Measurements from ENCODE around the gene FBXO27. TPM values are rescaled to one million over a fixed set of nuclear protein-coding genes. Genes with fewer than 3 reads are reported as not detected.

The FBXO27 gene
- total RNA-seq, 1 donor from 2014 or later: 3.7 TPM

- intact Hi-C loops (cut with DNase I): no loop called here
- no peak overlapping the region for H3K27ac ChIP-seq
- DNase-seq (ENCODE audit: extremely low spot score in 2 of 2): no peak
- no peaks in the 10 kb centered on the region for H3K9me3 ChIP-seq
- no peaks in the 10 kb centered on the region for H3K27me3 ChIP-seq
- no peaks in the 10 kb centered on the region for H3K4me1 ChIP-seq
- no peak for TF ChIP-seq POLR2A (IDR thresholded peaks at IDR 0.05)
- TF ChIP-seq POLR2AphosphoS5 (IDR thresholded peaks at IDR 0.05; ENCODE audit: insufficient read depth in 1 of 2, low read depth in 1 of 2): no peak
- TF ChIP-seq CTCF (IDR thresholded peaks at IDR 0.05): no peak
- H3K4me3 ChIP-seq: no peak overlapping the region
- no peaks in the 10 kb centered on the region for H3K36me3 ChIP-seq
Observed at GRCh38 chr19:39060171-39060570, 27.8 kb upstream of the FBXO27 start.

GRCh38 chr19:39059302-39059701 lies 27.0 kb upstream of the FBXO27 start:
- Histone ChIP-seq H3K4me1 (no peaks in the 10 kb centered on the region), H3K36me3 (no peaks in the 10 kb centered on the region), H3K27me3 (no peaks in the 10 kb centered on the region), H3K4me3 (no peak overlapping the region), H3K9me3 (no peaks in the 10 kb centered on the region), H3K27ac (no peak overlapping the region)
- DNase-seq (ENCODE audit: extremely low spot score in 2 of 2): no peak
- no peak for TF ChIP-seq POLR2A (IDR thresholded peaks at IDR 0.05)
- TF ChIP-seq POLR2AphosphoS5 (IDR thresholded peaks at IDR 0.05; ENCODE audit: insufficient read depth in 1 of 2, low read depth in 1 of 2): no peak
- intact Hi-C loops (cut with DNase I): no loop called here

- H3K4me1 ChIP-seq: no peaks in the 10 kb centered on the region
- no peak overlapping the region for H3K27ac ChIP-seq
- no peaks in the 10 kb centered on the region for H3K27me3 ChIP-seq
- no peak overlapping the region for H3K4me3 ChIP-seq
- intact Hi-C loops (cut with DNase I): no loop called here
- DNase-seq (ENCODE audit: extremely low spot score in 2 of 2): no peak
- no peaks in the 10 kb centered on the region for H3K36me3 ChIP-seq
- TF ChIP-seq CTCF (IDR thresholded peaks at IDR 0.05): no peak
- no peak for TF ChIP-seq POLR2AphosphoS5 (IDR thresholded peaks at IDR 0.05; ENCODE audit: insufficient read depth in 1 of 2, low read depth in 1 of 2)
- TF ChIP-seq POLR2A (IDR thresholded peaks at IDR 0.05): no peak
- H3K9me3 ChIP-seq: no peaks in the 10 kb centered on the region
Observed at GRCh38 chr19:39057615-39058014, 25.3 kb upstream of the FBXO27 start.

- H3K36me3 ChIP-seq: no peaks in the 10 kb centered on the region
- no peak overlapping the region for H3K27ac ChIP-seq
- H3K9me3 ChIP-seq: no peaks in the 10 kb centered on the region
- no peak for TF ChIP-seq POLR2A (IDR thresholded peaks at IDR 0.05)
- no peak for TF ChIP-seq POLR2AphosphoS5 (IDR thresholded peaks at IDR 0.05; ENCODE audit: insufficient read depth in 1 of 2, low read depth in 1 of 2)
- no peaks in the 10 kb centered on the region for H3K4me1 ChIP-seq
- DNase-seq (ENCODE audit: extremely low spot score in 2 of 2): no peak
- H3K4me3 ChIP-seq: no peak overlapping the region
- H3K27me3 ChIP-seq: no peaks in the 10 kb centered on the region
- intact Hi-C loops (cut with DNase I): no loop called here
Observed at GRCh38 chr19:39054091-39054470, 21.7 kb upstream of the FBXO27 start.

- intact Hi-C loops (cut with DNase I): no loop called here
- Histone ChIP-seq H3K27ac (no peak overlapping the region), H3K4me3 (no peak overlapping the region), H3K4me1 (no peaks in the 10 kb centered on the region), H3K27me3 (no peaks in the 10 kb centered on the region), H3K9me3 (no peaks in the 10 kb centered on the region), H3K36me3 (no peaks in the 10 kb centered on the region)
- no peak for DNase-seq (ENCODE audit: extremely low spot score in 2 of 2)
- TF ChIP-seq POLR2A (IDR thresholded peaks at IDR 0.05): no peak
- no peak for TF ChIP-seq POLR2AphosphoS5 (IDR thresholded peaks at IDR 0.05; ENCODE audit: insufficient read depth in 1 of 2, low read depth in 1 of 2)
- TF ChIP-seq CTCF (IDR thresholded peaks at IDR 0.05): no peak
Observed at GRCh38 chr19:39053276-39054090, 21.1 kb upstream of the FBXO27 start.

GRCh38 chr19:39052846-39053245 lies 20.5 kb upstream of the FBXO27 start:
- H3K27me3 ChIP-seq: no peaks in the 10 kb centered on the region
- H3K9me3 ChIP-seq: no peaks in the 10 kb centered on the region
- DNase-seq (ENCODE audit: extremely low spot score in 2 of 2): no peak
- intact Hi-C loops (cut with DNase I): no loop called here
- H3K4me1 ChIP-seq: no peaks in the 10 kb centered on the region
- H3K4me3 ChIP-seq: no peak overlapping the region
- no peak overlapping the region for H3K27ac ChIP-seq
- TF ChIP-seq CTCF (IDR thresholded peaks at IDR 0.05) (no peak), POLR2A (IDR thresholded peaks at IDR 0.05) (no peak), POLR2AphosphoS5 (IDR thresholded peaks at IDR 0.05; ENCODE audit: insufficient read depth in 1 of 2, low read depth in 1 of 2) (no peak)
- no peaks in the 10 kb centered on the region for H3K36me3 ChIP-seq

All from vagina (tissue), 2 donors.